ENCODE measurements around the gene ZNF85. TPM values are rescaled to one million over a fixed set of nuclear protein-coding genes. Genes with fewer than 3 reads are reported as not detected.

Gene ZNF85
- 1 to 10 TPM; 3.7 to 9.6 (median 5.6) TPM for total RNA-seq

DNA sequence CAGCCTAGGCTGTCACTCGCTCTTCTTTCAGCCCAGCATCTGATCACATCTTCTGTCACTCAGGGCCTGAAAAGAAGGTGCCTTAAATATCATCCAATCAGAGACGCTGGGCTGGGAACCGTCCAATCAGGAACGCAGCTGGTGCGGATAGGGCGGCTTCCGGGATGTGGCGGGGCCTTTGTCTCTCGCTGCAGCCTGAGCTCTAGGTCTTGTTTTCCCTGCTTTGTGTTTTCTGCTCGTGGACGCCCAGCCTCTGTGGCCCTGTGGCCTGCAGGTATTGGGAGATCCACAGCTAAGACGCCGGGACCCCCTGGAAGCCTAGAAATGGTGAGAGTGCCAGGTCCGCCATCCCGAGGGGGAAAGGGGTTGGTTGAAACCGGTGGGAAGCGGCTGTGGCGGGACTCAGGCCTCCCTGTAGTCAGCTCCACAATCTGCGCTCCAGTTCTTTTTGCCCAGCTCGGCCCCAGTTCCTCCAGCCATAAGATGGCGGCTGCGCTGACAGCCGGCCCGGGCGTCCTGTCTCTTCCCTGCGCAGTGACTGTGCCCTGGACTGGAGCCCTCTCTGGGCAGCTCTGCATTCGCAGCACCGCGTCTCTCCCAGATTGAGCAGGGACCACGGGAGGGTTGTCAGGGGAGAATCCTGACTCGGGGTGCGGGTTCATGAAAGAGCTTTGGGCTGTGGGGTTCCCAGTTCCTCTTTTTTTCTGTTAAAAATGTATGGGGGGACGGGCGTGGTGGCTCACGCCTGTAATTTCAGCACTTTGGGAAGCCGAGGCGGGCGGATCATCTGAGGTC is at the start of gene ZNF85:
TSS of gene ZNF85 (plus strand) at position 175 of the 795 bp plus-strand sequence. CDS start at position 325, 150 bp downstream.
- WGBS, 2 donors = 1% methylated on average over 36 to 37 of the region's 38 CpGs
- TF ChIP-seq POLR2A (IDR thresholded peaks at IDR 0.05) = no peak
- TF ChIP-seq, protein P1, sequence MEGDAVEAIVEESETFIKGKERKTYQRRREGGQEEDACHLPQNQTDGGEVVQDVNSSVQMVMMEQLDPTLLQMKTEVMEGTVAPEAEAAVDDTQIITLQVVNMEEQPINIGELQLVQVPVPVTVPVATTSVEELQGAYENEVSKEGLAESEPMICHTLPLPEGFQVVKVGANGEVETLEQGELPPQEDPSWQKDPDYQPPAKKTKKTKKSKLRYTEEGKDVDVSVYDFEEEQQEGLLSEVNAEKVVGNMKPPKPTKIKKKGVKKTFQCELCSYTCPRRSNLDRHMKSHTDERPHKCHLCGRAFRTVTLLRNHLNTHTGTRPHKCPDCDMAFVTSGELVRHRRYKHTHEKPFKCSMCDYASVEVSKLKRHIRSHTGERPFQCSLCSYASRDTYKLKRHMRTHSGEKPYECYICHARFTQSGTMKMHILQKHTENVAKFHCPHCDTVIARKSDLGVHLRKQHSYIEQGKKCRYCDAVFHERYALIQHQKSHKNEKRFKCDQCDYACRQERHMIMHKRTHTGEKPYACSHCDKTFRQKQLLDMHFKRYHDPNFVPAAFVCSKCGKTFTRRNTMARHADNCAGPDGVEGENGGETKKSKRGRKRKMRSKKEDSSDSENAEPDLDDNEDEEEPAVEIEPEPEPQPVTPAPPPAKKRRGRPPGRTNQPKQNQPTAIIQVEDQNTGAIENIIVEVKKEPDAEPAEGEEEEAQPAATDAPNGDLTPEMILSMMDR (IDR thresholded peaks at IDR 0.05) = no peak

GRCh38 chr19:20879501-20879900 is 43.5 kb upstream of the ZNF85 start:
- WGBS, 2 donors = 76 to 86% methylated on average over 1 of the region's 1 CpG
- TF ChIP-seq, protein P1 (IDR thresholded peaks at IDR 0.05) = no peak
- TF ChIP-seq POLR2A (IDR thresholded peaks at IDR 0.05) = no peak
- no peak for DNase-seq (ENCODE audit: low spot score in 2 of 2)
- intact Hi-C loops (cut with DNase I; ENCODE audit: low total_unique reads) = no loop called here
- H3K4me3 ChIP-seq (ENCODE audit: low read depth, poor library complexity, severe bottlenecking) = no peak overlapping the region

More for the DNA sequence above, at the start of gene ZNF85:
- H3K4me3 ChIP-seq (ENCODE audit: low read depth, poor library complexity, severe bottlenecking) = peak within 1 kb of the TSS; percentile 59
- DNase-seq (ENCODE audit: low spot score in 2 of 2) = peak; percentile 94 to 98
- intact Hi-C loops (cut with DNase I; ENCODE audit: low total_unique reads) = no loop called here

DNA sequence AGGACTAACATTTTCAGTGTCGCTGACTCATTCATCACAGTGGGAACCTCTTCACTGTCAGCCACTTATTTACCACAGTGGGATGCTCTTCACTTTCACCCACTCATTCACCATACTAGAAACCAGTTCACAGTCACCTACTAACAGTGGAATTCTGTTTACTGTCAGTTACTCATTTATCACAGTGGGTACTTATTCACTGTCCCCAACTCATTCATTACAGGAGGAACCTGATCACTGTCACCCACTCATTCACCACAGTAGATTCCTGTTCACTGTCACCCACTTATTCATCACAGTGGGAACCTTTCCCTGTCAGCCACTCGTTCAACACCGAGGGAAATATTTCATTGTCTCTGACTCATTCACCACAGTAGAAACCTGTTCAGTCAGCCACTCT is 10.1 kb upstream of the ZNF85 start:
- no peak overlapping the region for H3K4me3 ChIP-seq (ENCODE audit: low read depth, poor library complexity, severe bottlenecking)
- DNase-seq (ENCODE audit: low spot score in 2 of 2) = no peak
- intact Hi-C loops (cut with DNase I; ENCODE audit: low total_unique reads) = no loop called here
- TF ChIP-seq POLR2A (IDR thresholded peaks at IDR 0.05) = no peak
- TF ChIP-seq, protein P1 (IDR thresholded peaks at IDR 0.05) = no peak
- 68 to 73% methylated on average over 3 of the region's 3 CpGs for WGBS, 2 donors

- no peak overlapping the region for H3K4me3 ChIP-seq (ENCODE audit: low read depth, poor library complexity, severe bottlenecking)
- intact Hi-C loops (cut with DNase I; ENCODE audit: low total_unique reads) = no loop called here
- WGBS, 2 donors = 92 to 100% methylated on average over 2 of the region's 2 CpGs
- DNase-seq (ENCODE audit: low spot score in 2 of 2) = no peak
- TF ChIP-seq POLR2A (IDR thresholded peaks at IDR 0.05) = no peak
- TF ChIP-seq, protein P1 (IDR thresholded peaks at IDR 0.05) = no peak
Measured at GRCh38 chr19:20925481-20925880, 2.4 kb downstream of the ZNF85 start.

DNA sequence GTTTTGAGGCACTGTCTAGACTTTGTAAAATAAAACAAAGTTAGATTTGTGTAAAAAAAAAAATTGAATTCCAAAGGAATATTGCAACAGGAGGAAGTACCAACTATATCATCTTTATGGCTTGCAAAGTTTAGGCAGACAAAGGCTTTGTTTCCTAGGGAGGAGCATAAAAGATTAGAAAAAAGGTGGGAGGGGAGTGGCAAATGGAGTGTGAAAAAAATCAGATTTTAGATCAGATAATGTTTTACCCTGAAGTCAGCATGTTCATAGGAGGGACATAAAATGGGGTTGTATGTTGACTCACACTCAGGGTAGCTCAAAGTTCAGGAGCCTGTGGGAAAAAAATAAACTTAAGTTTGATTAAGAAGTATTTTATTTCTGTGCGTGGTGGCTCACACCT is 3.7 kb downstream of the ZNF85 start:
- TF ChIP-seq, protein P1 (IDR thresholded peaks at IDR 0.05) = no peak
- no peak for TF ChIP-seq POLR2A (IDR thresholded peaks at IDR 0.05)
- DNase-seq (ENCODE audit: low spot score in 2 of 2) = no peak
- WGBS, 2 donors = 95 to 96% methylated on average over 1 of the region's 1 CpG
- H3K4me3 ChIP-seq (ENCODE audit: low read depth, poor library complexity, severe bottlenecking) = no peak overlapping the region
- intact Hi-C loops (cut with DNase I; ENCODE audit: low total_unique reads) = no loop called here

All from lower leg skin (tissue), 4 donors.